ENCODE measurements around the gene RNF14. TPM values are rescaled to one million over a fixed set of nuclear protein-coding genes. Genes with fewer than 3 reads are reported as not detected.

RNF14 gene
- total RNA-seq, 1 experiment from 2014 or later, result 20.1 TPM

DNA sequence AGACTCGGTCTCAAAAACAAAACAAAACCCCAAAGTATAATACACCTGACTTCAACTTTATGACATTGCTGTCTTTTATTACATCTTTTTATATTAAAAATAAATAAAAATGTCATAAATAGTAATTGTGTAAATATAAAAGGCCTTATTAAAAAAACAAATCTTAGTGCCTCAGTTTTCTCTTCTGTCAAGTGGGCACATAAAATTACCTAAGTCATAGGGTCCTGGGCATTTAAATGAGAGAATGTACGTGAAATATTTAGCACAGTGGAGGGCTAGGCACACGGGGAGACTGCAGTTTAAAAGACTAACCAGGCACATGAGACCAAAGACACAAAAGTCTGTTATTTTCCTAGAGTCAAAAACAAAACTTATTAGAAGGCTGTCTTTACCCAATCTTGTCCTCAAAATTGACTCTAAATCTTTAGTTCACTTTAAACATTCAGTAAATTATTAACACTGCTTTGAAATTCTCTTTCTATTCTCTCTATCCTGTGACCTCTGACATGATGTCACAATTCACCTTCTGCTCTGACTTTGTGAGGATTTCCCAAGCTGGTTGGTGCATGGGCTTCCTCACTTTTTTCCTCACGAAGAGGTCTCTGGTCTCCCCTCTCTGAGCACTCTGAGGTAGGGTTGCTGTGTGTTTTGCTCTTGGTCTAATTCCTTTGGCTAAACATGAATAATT, 2.5 kb upstream of the RNF14 start:
- H2AK5ac ChIP-seq (ENCODE audit: insufficient read length, low read length), result no peak overlapping the region
- no peak overlapping the region for H3K23ac ChIP-seq (ENCODE audit: insufficient read length, low read depth, low read length)
- Mint-ChIP-seq H3K4me3 (no peak overlapping the region), H3K36me3 (ENCODE audit: insufficient read depth in 1 of 3, low read depth in 3 of 3) (peaks cover 0 to 2% (median 0%) of the 10 kb centered on the region in 3 experiments; a peak in 1 of 7 replicates), H3K4me1 (peaks cover 18 to 19% of the 10 kb centered on the region in 2 experiments), H3K27ac (no peak overlapping the region), H3K27me3 (ENCODE audit: low read depth) (no peaks in the 10 kb centered on the region), H3K9me3 (no peaks in the 10 kb centered on the region)
- H3K4me1 ChIP-seq (ENCODE audit: insufficient read depth, low read length), result peaks cover 2% of the 10 kb centered on the region; the same call in 1 of the 2 replicates
- no peak overlapping the region for H3K56ac ChIP-seq (ENCODE audit: insufficient read length, low read depth, low read length)
- H3K9ac ChIP-seq (ENCODE audit: extremely low read depth, insufficient read length, low read length), result no peak overlapping the region
- H3T11ph ChIP-seq (ENCODE audit: low read length), result no peak overlapping the region
- no peaks in the 10 kb centered on the region for H3K27me3 ChIP-seq (ENCODE audit: insufficient read depth, low read length)
- no peaks in the 10 kb centered on the region for H3K79me1 ChIP-seq (ENCODE audit: insufficient read depth, low read depth, low read length, poor library complexity, severe bottlenecking)
- H3K4ac ChIP-seq (ENCODE audit: low read depth, low read length), result no peak overlapping the region
- H4K91ac ChIP-seq (ENCODE audit: insufficient read length, low read depth, low read length), result no peak overlapping the region
- no peak overlapping the region for H3K4me2 ChIP-seq (ENCODE audit: insufficient read depth, insufficient read length, low read length)
- no peak overlapping the region for H2BK15ac ChIP-seq (ENCODE audit: low read depth, low read length)
- H4K20me1 ChIP-seq (ENCODE audit: control insufficient read depth, insufficient read depth, insufficient read length), result no peaks in the 10 kb centered on the region
- WGBS (ENCODE audit: extremely low coverage, insufficient read length, low lambda C conversion rate), result no CpG with 5 or more reads among the region's 4 CpGs
- H3K18ac ChIP-seq (ENCODE audit: insufficient read length, low read depth, low read length), result no peak overlapping the region
- peaks cover 4% of the 10 kb centered on the region for H3K23me2 ChIP-seq (ENCODE audit: insufficient read length, low read depth, low read length, poor library complexity, severe bottlenecking)
- no peak overlapping the region for H3K27ac ChIP-seq (ENCODE audit: insufficient read length, low read depth, low read length)
- no peak for DNase-seq
- no peak overlapping the region for H2BK12ac ChIP-seq (ENCODE audit: insufficient read length, low read depth, low read length)
- TF ChIP-seq, protein P1, sequence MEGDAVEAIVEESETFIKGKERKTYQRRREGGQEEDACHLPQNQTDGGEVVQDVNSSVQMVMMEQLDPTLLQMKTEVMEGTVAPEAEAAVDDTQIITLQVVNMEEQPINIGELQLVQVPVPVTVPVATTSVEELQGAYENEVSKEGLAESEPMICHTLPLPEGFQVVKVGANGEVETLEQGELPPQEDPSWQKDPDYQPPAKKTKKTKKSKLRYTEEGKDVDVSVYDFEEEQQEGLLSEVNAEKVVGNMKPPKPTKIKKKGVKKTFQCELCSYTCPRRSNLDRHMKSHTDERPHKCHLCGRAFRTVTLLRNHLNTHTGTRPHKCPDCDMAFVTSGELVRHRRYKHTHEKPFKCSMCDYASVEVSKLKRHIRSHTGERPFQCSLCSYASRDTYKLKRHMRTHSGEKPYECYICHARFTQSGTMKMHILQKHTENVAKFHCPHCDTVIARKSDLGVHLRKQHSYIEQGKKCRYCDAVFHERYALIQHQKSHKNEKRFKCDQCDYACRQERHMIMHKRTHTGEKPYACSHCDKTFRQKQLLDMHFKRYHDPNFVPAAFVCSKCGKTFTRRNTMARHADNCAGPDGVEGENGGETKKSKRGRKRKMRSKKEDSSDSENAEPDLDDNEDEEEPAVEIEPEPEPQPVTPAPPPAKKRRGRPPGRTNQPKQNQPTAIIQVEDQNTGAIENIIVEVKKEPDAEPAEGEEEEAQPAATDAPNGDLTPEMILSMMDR (conservative IDR thresholded peaks at IDR 0.05), result no peak
- no peak overlapping the region for H2AFZ ChIP-seq (ENCODE audit: low read length)
- H3K79me2 ChIP-seq (ENCODE audit: insufficient read depth, low read length), result no peaks in the 10 kb centered on the region
- H2BK5ac ChIP-seq (ENCODE audit: insufficient read length, low read length), result no peak overlapping the region
- H4K8ac ChIP-seq (replicated peaks; ENCODE audit: insufficient read length, low read depth, low read length), result no peak overlapping the region
- H3K14ac ChIP-seq (ENCODE audit: insufficient read depth, low read length), result no peak overlapping the region
- H4K5ac ChIP-seq (ENCODE audit: insufficient read length, low read depth, low read length), result no peak overlapping the region
- no peak overlapping the region for H2BK20ac ChIP-seq (ENCODE audit: low read depth, low read length, poor library complexity, severe bottlenecking)
- no peak overlapping the region for H2BK120ac ChIP-seq (ENCODE audit: low read depth, low read length, poor library complexity, severe bottlenecking)
- H3K9me3 ChIP-seq (ENCODE audit: control insufficient read depth, low read depth, low read length), result no peaks in the 10 kb centered on the region
